ENCODE measurements around the gene DDX24.
A peak's percentile ranks its signal among the peaks of the same experiment; 100 is the strongest.

The DDX24 gene

DNA sequence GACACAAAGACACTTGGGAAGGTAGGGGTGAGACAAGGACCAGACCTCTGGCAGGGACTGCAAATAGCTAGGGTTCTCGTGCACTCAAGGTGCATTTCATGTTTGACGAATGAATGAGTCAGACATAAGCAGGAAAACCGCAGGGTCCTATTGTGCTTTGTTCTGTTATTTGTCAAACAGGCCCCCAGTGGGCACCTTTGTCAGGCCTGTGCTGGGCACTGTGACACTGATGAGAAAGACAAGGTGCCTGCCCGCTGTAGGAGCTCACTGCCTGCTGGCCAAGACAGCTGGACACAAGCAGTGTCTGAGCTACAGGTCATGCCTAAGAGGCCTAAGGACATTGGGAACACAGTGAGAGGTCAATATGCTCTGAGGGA, 52.6 kb downstream of the DDX24 start:
- no peak for DNase-seq

DNA sequence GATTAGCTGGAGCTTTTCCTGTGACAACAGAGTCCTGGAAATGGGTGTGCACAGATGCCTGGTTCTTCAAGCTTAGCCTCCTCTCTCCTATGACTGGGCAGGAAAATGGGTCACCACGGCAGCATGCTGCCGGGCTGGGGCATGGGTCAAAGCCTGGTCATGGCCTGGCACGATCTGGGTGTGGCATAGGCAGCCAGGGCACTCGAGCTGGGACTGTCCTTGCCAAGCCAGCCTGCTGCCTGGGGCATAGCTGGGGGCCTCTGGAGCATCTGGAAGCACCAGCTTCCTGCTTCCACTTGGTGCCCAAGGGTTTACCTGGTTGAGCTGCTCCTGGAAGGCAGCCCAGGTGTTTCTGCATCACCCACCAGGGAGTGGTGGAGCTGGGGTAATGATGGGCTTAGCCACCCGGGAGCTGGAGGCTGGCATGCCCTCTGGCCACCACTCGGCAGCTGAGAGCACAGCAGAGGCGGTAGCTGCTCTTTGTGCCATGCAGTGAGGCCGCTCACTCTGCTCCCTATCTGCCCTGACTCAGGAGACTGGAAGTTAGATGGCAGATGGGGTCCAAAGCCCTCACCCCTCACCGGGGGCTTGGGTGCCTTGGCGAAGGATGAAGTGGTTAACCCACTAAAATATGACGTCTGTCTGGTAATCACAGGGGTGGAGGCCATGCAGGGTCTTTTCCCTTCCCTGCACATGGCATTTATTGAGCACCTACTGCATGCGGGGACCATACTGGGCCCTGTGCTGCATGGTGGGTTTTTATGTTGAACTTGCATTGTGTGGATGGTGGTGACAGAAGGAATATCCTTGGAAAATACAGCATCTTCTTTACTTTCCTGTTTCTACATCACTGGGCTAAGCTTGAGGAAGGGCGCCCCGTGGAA, 53.2 kb downstream of the DDX24 start:
- no peak for DNase-seq

DNA sequence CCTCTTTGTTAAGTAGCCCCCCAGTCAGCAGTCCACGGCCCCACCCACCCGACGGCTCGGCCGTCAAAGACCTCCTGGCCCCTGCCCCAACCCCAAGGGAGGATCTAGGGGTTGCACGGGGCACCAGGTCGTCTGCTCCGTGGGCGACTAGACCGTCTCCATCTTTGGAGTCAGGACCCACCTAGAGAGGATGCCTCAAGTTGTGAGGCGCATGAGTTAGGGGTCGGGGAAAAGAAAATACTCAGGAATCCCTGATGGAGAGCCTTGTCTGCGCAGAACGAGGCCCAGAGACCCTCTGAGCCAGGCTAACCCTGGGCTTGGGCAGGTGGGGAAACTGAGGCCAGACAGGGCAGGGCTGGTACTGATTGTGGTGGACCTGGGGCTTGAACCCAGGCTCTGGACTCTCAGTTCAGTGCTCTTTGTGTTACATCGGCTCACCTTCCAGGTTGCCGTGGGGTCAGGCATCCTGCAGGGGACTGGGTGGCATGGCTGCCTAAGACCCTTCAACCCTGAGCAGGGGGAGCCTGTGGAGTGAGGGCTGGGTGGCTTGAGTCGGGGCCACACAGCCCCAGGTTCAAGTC, 54.0 kb downstream of the DDX24 start:
- peak; percentile 37 for DNase-seq

DNA sequence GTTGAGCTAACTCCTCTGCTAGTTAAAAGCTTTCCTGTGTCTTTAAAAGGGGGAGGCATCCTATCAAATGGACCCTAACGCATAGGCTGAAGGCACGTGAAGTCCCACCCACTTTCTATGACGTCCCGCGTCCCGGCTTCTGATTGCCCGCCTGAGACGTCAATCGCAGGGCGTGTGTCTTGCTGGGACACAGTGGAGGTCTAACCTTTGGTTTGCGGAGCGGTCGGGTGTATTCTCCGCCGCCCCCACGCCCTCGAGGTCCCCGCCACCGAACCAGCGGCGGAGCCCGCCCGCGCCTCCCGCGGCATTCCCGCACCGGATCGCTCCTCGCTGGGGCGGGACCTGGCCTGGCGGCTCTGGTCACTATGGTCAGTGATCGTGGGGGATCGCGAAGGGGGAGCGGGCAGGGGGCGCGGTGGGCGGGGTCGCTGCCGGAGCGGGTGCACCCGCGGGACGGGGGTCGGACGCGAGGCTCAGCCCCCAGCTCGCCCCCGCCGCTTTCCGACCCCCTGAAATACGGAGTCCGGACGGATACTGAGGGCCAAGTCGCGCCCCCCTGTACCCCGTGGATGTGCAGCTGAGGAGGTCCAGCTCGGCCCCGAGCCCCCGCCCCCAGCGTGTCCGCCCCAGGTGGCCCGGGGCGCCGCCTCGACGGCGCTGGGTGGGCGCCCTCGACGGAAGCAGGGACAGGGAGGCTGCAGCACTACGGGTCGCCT, 54.7 kb downstream of the DDX24 start, which contains the start of gene OTUB2:
Gene OTUB2 (plus strand): TSS at position 168 of the 716 bp plus-strand sequence. CDS start 198 bp downstream, at position 366.
- peak; percentile 100 for DNase-seq

DNA sequence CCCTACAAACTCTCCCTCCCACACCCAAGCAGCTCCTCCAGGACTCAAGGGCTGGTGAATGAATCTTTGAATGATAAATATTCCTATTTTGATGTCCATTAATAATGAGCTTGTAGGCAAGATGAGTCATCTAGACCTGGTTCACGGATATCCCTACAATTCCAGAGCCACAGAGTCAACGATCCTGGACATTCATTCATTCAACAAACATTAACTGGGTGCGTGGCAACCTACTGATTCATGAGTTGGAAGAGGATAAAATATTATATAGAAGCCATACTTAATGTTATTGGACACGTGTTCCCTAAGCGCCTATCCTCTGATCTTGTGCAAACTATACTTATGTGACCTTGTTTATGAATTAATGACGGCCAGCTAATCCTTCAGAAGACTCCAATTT, 55.3 kb downstream of the DDX24 start:
- no peak for DNase-seq

DNA sequence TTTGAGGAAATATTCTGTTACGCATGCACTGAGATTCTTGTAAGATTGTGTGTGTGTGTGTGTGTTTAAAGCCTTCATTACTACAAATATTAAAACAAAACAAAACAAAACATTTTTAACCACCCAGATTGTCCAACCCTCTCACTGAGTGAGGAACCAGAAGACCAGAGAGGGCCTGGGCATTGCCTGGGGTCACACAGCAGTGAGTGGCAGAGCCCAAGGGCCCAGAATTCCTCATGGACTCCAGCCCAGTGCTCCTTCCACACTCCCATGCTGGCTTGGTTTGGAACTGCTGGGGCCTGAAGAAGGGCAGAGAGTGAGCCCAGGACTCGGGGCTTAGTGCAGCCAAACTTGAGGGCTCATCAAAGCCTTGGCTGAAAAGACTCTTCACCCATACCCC, 56.5 kb downstream of the DDX24 start:
- no peak for DNase-seq

DNA sequence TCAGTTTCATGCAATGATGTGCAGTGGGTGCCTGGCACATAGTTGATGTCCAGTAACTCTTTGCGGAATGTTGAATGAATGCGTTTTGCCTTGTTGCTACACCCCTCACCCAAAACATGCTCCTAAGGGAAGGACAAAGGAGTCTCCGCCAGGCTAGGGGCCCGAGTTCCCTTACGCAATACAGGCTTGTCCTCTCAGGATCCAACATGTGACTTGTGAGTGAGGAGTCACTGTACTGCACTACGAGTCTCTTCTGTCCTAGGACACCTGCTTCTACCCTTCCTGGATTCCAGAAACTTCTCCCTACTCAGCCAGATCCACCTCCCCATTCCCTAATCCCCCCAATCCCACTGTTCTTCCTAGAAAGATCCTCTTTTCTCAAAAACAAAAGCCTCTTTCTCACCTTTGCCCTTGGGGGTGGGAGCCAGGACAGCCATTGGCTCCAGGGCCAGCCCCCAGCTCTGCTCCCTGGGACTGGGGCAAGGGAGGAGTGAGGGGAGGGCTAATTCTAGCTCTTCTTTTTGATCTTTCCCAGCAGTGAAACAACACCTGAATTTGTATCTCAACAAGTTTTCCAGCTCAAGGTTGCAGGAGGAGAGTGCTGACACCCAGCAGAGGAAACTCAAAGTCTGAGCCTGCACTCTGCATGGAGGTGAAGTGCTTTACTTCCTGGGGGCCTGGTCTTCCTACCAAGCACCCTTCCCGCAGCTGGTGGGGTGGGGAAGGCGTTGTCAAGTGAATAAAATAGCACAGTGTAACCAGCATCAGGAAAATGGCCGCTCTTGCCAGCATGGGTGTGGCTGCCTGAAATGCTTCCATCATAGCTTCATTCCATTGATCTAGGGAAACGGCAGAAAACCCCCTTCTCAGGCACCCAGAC, 58.2 kb downstream of the DDX24 start:
- DNase-seq, result no peak

DNA sequence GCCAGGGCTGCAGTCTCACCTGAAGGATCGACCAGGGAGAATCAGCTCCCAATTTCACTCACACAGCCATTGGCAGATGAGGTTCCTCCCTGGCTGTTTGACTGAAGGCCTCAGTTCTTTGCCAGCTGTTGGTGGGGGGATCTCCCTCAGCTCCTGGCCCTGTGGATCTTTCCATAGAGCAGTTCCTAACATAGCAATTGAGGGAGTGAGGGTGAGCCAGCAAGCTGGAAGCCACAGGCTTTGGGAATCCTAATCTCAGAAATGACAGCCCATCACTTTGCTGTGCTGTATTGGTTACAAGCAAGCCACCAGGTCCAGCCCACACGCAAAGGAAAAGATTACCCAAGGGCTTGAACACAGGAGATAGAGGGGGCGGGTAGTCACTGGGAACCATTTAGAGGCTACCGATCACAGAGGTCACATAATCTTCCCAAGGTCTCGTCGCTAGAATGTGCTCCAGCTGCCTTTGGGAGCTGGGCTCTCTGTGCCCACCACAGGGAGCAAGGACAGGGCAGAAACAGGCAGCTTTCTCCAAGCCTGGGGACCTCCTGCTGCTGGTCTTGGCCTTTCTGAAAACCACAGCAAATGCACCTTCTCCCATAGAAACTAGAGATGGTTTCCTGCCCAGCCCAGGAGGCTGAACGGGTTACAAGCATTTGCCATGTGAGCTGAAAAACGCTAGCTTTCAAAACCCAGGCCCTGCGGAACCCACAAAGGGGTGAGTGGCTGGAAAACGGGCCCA, 59.4 kb downstream of the DDX24 start:
- DNase-seq, result no peak

DNA sequence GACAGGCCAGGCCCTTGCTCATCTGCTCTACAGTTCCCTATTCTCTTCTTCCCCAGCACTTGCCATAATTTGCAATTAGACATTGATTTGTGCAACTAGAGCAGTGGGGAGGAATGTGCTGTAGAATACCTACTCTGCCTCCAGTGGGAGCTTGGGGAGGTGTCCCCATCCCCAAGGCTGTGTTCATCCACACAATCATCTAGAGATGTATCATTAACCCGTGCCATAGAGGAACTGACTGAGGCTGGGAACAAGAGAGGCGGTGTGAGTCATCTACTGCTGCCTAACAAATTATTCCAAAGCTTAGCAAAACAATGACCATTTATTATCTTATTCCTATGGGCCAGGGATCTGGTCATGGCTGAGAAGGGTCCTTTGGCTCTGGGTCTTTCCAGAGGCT, 60.0 kb downstream of the DDX24 start:
- DNase-seq, result no peak

DNA sequence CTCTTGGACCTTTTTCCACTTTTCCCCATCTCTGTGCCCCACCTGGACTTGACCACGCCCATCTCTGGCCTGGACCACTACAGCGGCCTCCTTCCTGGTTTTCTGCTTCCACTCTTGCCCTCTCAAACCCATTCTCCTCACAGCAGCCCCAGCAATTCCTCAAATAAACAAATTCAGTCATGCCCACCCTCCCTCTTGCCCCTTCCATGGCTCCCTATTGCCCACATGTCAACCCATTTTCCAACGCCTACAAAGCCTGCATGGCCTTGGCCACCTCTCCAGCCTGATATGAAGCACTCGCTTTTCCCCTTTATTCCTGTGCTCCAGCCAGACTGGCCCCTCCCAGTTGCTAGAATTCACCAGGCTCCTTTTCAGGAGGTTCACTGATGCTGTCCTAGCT, 60.7 kb downstream of the DDX24 start:
- DNase-seq, result no peak

DNA sequence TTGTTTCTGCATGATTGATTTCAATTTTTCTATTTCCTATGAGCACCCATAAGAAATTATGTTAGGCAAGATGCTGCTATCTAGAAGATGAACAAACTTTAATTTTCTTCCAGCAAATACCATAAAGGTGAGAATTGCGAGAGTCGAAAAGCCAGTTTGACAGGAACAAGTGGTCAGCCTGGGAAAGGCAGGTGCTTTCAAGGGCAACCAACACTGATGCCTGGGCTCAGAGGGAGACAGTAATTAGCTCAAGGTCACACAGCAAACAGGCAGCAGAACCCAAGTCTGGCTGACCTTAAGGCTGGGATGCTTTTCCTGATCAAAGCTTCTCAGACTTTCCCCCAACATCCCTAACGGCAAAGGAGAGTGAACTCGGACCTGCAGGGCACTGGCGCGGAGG, 61.7 kb downstream of the DDX24 start:
- DNase-seq, result no peak

DNA sequence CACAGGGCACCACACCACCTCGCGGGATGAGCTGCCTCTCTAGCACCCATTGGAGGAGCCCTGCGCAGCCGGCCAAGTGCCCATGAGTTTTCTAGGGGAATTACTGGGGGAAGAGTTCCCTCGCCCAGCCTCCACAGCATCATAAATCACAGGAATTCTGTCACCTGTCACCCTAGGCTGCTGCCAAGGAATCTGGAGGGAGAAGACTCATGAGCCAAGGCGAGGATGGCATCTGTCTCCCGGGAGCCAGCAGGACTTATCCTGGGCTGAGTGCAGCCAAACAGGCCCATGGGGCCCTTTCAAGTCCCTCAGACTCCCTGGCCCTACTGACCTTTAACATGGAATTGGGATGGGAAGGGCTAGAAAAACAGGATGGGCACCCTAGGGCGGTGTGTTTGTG, 62.7 kb downstream of the DDX24 start:
- no peak for DNase-seq

DNA sequence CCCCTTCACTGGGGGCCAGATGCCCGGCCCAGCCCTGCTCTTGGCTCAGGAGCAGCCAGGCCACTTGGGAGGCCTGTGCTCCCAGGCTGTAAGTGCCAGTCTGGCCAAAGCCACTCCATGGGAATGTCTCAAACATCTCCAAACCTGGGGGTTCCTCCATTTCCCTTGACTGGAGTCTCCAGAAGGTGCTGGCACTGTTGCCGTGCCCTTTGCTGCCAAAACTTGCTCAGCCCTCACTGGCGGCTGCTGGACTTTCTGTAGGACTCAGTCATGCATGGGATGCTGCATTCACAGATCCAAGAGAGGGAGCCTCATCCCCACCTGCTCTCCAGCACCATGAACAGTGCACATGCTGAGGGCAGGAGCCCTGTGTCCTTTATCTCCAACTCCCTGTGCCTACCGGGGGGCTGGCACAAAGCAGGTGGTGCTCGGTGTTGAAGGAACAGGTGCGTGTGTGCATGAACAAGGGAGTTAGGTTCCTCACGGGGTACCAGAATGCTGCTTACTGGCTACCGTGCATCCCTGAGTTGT, 64.5 kb downstream of the DDX24 start:
- DNase-seq, result no peak

DNA sequence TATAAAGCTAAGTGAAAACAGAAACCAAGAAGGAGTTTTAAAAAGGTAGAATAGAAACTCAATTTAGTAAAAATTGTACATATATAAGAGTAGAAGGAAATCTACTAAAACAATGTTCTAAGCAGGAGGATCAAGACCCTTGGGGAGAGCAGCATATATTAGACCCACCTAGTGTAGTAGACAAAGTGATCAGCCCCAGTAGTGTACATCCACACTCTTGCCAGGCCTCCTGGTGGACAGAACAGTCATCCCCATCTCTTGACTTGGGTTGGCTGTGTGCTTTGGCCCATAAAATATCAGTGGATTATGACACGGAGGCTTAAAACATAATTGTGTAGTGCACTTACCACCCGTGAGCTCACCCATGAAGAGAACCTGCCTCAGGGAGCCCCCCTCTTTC, 65.8 kb downstream of the DDX24 start:
- DNase-seq, result no peak

DNA sequence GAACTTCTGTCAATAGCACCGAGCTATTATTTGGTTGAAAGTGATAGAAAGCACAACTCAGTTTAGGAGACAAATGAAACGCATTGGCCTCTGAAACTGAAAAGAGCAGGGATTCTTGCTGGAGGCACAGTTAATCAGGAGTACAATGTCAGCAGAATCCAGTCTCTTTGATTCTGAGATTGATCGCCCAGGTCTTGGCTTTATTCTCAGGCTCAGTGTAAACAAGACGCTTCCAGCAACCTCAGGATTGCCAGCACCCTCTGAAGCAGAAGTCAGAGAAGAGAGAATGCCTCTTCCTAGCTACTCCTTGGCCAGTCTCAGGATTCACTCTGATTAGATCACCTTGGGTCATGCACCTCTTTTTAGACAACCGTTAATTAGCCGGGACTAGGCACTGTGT, 66.6 kb downstream of the DDX24 start:
- DNase-seq, result no peak

DNA sequence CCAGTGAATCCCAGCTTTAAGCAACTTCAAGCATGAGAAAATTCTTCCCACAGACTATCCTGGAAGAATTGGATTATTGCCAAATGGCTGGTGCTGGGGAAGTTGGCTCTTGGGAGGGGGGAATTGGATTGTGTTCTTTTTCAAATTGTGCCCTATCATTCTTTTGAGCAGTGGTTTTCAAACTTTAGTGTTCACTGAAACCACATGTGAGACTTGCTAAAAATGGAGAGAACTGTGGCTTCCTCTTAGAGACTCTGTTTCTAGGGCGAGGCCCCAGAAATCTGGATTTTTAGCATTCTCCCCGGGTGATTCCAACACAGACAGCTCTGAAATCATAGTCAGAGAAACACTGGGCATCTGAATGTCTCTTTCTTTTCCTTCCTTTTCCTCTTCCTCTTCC, 69.2 kb downstream of the DDX24 start:
- peak; percentile 26 for DNase-seq

DNA sequence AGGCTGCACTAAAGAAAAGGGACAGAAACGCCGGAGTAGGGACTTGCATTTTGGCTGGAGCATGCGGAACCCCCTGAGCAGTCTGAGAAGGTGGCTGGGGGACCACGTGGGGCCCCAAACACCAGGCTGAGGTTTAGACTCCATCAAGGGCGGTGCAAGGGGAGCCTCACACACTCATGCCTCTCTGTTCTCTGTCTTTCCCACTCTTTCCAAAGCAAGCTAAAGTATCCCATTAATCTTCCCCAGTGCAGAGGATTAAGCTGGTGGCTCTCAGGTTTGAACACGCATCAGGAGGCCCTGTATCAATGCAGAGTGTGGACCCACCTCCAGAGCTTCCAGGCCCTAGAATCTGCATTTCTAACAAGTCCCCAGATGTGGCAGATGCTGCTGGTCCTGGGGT, 70.4 kb downstream of the DDX24 start:
- DNase-seq, result no peak

DNA sequence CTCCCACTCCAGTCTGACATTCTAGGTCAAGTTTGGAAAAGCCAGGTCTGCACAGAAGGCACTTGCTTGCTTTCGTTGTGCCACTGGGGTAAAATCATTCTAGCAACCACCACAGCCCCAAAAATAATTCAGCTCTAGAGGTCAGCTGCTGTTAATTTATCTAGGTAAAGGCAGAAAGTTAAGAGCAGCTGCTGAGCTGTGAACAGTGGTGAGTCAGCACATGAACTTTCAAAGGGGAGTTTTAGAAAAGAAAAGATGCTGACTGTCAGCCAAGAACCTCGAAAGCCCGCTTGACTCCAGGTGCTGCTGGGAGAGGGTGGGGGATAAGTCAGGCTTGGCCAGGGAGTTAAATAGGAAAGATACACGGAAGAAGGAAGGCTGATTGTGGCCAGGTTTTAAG, 71.2 kb downstream of the DDX24 start:
- DNase-seq, result no peak

DNA sequence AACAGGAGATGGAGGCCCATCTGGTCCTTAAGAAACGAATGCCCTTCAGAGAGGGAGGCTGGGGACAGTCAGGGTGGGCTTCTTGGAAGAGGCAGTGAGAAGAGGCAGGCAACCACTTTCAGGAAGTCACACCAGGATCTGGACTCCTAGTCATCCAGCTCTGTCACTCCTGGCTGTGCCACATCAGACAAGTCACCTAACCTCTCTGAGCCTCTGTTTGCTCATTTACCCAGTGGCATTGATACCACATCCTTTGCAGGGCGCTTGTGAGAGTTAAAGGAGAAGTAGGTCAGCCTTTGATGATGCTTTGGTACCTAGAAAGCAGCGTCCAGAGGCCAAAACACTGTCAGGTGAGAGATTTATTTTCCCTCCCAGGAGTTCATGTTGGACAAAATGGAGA, 72.8 kb downstream of the DDX24 start:
- no peak for DNase-seq

DNA sequence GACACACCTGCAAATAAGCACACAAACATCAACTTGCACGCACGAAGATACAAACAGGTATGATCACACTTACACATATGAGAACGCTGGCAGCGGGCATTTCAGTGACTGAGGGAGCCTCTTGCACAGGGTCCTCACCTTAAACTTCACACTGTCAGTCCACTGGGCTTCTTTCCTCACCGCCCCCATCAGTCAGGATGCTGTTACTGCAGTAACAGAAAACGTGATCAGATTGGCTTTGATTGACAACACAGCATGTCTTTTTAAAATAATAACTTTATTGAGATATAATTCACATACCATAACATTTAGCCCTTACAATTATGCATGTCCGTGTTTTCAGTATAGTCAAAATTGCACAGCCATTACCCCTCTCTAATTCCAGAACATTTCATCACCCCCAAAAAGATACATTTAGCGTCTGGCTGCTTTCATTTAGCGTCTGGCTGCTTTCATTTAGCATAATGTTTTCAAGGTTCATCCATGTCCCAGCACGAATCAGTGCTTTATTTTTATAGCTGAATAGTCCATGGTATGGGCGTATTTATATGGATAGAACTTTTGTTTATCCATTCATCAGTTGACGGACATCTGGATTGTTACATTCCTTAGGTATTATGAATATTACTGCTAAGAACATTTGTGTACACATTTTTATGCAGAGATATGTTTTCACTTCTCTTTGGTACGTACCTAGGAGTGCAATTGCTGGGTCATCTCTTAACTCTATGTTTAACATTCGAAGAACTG, 75.5 kb downstream of the DDX24 start:
- no peak for DNase-seq

DNA sequence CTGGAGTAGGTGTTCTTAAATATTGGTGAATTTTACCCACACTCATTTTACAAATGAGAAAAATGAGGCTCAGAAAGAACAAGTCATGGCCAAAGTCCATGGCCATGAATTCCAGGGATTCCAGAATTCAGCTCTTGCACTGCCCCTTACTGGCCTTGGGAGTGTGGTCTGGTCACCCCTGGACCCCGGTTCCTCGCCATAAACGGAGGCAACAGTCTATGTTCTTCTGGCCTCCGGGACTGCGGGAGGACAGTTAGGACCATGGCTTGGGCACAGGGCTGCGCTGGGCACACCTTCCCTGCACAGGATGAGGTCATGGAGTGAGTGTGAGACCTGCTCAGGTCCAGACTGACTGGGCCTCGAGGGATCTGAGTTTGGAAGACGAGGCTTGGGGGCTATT, 77.0 kb downstream of the DDX24 start:
- no peak for DNase-seq
